AG10803 (cell line): Measurements from ENCODE around the gene ANO10.

Source experiments
- DNase-seq: peaks from one replicate; pipeline ENCODE4 v3.0.0; 2010; ENCODE audit warnings: low read depth
- H3K4me3 ChIP-seq: 2 replicates; pipeline ENCODE4 v1.5.1; 2011; ENCODE audit warnings: mild to moderate bottlenecking, low read length, control low read depth
- CTCF ChIP-seq: conservative IDR thresholded peaks from 2 replicates; pipeline ENCODE4 v1.5.1; 2011; ENCODE audit warnings: mild to moderate bottlenecking, low read length, control low read depth, inconsistent platforms

Gene ANO10

GRCh38 chr3:43378066-43378935 is 243.5 kb downstream of the ANO10 start:
- DNase-seq: no peak
- no peak overlapping the region for H3K4me3 ChIP-seq
- peak; percentile 59 for TF ChIP-seq CTCF

GRCh38 chr3:43373560-43373928 is 248.3 kb downstream of the ANO10 start:
- no peak for DNase-seq

GRCh38 chr3:43372809-43373559 is 248.8 kb downstream of the ANO10 start:
- H3K4me3 ChIP-seq: no peak overlapping the region
- no peak for DNase-seq
- TF ChIP-seq CTCF: no peak

More at GRCh38 chr3:43373560-43373928, 248.3 kb downstream of the ANO10 start:
- no peak overlapping the region for H3K4me3 ChIP-seq
- no peak for TF ChIP-seq CTCF

- no peak for DNase-seq
- TF ChIP-seq CTCF: no peak
Observed at GRCh38 chr3:43372007-43372740, 249.6 kb downstream of the ANO10 start.

GRCh38 chr3:43371494-43371893 is 250.3 kb downstream of the ANO10 start:
- H3K4me3 ChIP-seq: no peak overlapping the region
- no peak for DNase-seq
- TF ChIP-seq CTCF: no peak

More at GRCh38 chr3:43372007-43372740, 249.6 kb downstream of the ANO10 start:
- H3K4me3 ChIP-seq: no peak overlapping the region

GRCh38 chr3:43370293-43370980 is 251.4 kb downstream of the ANO10 start:
- no peak for TF ChIP-seq CTCF
- DNase-seq: no peak
- no peak overlapping the region for H3K4me3 ChIP-seq
